ENCODE data around the gene STAB2. TPM values are rescaled to one million over a fixed set of nuclear protein-coding genes. Genes with fewer than 3 reads are reported as not detected.
A peak's percentile ranks its signal among the peaks of the same experiment; 100 is the strongest.

STAB2 gene
- total RNA-seq, 1 donor from 2014 or later: not detected

GRCh38 chr12:103634732-103635131 lies 47.7 kb downstream of the STAB2 start:
- Histone ChIP-seq H3K36me3 (ENCODE audit: control insufficient read depth, insufficient read depth, low read length) (no peaks in the 10 kb centered on the region), H3K27me3 (ENCODE audit: control insufficient read depth, insufficient read depth, low read length) (no peaks in the 10 kb centered on the region), H3K4me3 (ENCODE audit: low read depth, low read length) (no peak overlapping the region)
- DNase-seq (ENCODE audit: low read depth) (no peak), FAIRE-seq (peak; percentile 7)
- TF ChIP-seq, protein P1, sequence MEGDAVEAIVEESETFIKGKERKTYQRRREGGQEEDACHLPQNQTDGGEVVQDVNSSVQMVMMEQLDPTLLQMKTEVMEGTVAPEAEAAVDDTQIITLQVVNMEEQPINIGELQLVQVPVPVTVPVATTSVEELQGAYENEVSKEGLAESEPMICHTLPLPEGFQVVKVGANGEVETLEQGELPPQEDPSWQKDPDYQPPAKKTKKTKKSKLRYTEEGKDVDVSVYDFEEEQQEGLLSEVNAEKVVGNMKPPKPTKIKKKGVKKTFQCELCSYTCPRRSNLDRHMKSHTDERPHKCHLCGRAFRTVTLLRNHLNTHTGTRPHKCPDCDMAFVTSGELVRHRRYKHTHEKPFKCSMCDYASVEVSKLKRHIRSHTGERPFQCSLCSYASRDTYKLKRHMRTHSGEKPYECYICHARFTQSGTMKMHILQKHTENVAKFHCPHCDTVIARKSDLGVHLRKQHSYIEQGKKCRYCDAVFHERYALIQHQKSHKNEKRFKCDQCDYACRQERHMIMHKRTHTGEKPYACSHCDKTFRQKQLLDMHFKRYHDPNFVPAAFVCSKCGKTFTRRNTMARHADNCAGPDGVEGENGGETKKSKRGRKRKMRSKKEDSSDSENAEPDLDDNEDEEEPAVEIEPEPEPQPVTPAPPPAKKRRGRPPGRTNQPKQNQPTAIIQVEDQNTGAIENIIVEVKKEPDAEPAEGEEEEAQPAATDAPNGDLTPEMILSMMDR (IDR thresholded peaks at IDR 0.05; ENCODE audit: insufficient read depth, low read length, severe bottlenecking): no peak

DNA sequence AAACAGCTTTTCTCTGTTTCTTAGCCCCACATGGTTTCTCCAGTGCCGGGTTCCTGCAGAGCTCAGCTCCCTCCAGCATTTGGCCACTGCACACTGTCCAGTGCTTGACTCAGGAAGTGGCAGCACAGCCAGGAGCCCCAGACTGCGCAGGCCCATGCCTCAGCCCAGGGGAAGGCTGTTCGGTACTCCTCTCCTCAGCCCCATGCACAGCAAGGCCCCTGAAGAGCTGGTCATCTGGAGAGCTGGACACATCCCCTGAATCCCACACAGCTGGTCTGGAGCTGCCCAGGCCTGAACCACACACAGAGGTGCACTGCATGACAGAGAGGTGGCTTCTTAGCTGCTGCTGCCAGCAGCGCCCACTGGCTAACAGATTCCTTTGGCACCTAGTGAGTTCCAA lies 48.3 kb downstream of the STAB2 start:
- TF ChIP-seq, protein P1 (IDR thresholded peaks at IDR 0.05; ENCODE audit: insufficient read depth, low read length, severe bottlenecking): no peak
- FAIRE-seq: no peak
- no peak for DNase-seq (ENCODE audit: low read depth)
- H3K36me3 ChIP-seq (ENCODE audit: control insufficient read depth, insufficient read depth, low read length): no peaks in the 10 kb centered on the region
- H3K4me3 ChIP-seq (ENCODE audit: low read depth, low read length): no peak overlapping the region
- H3K27me3 ChIP-seq (ENCODE audit: control insufficient read depth, insufficient read depth, low read length): no peaks in the 10 kb centered on the region

- no peaks in the 10 kb centered on the region for H3K36me3 ChIP-seq (ENCODE audit: control insufficient read depth, insufficient read depth, low read length)
- H3K4me3 ChIP-seq (ENCODE audit: low read depth, low read length): no peak overlapping the region
- TF ChIP-seq, protein P1 (IDR thresholded peaks at IDR 0.05; ENCODE audit: insufficient read depth, low read length, severe bottlenecking): no peak
- DNase-seq (ENCODE audit: low read depth): no peak
- H3K27me3 ChIP-seq (ENCODE audit: control insufficient read depth, insufficient read depth, low read length): no peaks in the 10 kb centered on the region
- FAIRE-seq: no peak
Measured at GRCh38 chr12:103637021-103637420, 49.9 kb downstream of the STAB2 start.

DNA sequence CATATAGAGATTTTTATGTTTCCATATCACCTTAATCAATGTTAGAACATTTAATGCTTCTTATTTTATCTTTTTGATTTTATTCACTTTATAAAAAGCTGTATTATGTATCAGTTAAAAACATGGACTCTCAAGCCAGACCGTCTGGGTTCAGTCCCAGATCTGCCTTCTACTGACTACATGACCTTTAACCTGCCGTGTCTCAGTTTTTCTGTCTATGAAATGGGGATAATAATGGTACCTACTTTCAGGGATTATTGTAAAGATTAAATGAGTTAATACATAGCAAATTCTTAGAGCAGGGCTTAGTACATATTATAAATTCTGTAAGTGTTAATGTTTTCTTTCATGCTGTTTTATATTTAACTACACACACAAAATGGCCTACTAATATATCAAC lies 50.4 kb downstream of the STAB2 start:
- Histone ChIP-seq H3K36me3 (ENCODE audit: control insufficient read depth, insufficient read depth, low read length) (no peaks in the 10 kb centered on the region), H3K4me3 (ENCODE audit: low read depth, low read length) (no peak overlapping the region), H3K27me3 (ENCODE audit: control insufficient read depth, insufficient read depth, low read length) (no peaks in the 10 kb centered on the region)
- TF ChIP-seq, protein P1 (IDR thresholded peaks at IDR 0.05; ENCODE audit: insufficient read depth, low read length, severe bottlenecking): no peak
- DNase-seq (ENCODE audit: low read depth) (no peak), FAIRE-seq (no peak)

DNA sequence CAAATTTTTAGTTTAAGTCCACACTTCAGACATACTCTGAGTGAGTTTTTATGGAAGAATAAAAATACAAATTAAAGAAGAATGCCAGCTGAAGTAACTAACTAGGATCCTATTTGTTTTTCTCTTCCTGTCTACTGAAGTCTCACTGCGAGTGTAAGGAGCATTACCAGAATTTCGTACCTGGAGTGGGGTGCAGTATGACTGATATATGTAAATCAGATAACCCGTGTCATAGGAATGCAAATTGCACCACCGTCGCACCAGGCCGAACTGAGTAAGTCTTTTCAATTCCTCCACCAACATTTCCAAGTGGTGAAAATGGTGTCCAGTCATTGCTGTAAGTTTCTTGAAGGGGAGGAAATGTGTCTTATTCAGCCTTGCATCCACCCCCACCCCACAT lies 52.9 kb downstream of the STAB2 start:
- no peak for DNase-seq (ENCODE audit: low read depth)
- FAIRE-seq: no peak

GRCh38 chr12:103640410-103640809 lies 53.3 kb downstream of the STAB2 start:
- DNase-seq (ENCODE audit: low read depth): no peak

More for the DNA sequence above, 52.9 kb downstream of the STAB2 start:
- Histone ChIP-seq H3K27me3 (ENCODE audit: control insufficient read depth, insufficient read depth, low read length) (no peaks in the 10 kb centered on the region), H3K4me3 (ENCODE audit: low read depth, low read length) (no peak overlapping the region), H3K36me3 (ENCODE audit: control insufficient read depth, insufficient read depth, low read length) (no peaks in the 10 kb centered on the region)
- TF ChIP-seq, protein P1 (IDR thresholded peaks at IDR 0.05; ENCODE audit: insufficient read depth, low read length, severe bottlenecking): no peak

More at GRCh38 chr12:103640410-103640809, 53.3 kb downstream of the STAB2 start:
- no peak overlapping the region for H3K4me3 ChIP-seq (ENCODE audit: low read depth, low read length)
- no peaks in the 10 kb centered on the region for H3K27me3 ChIP-seq (ENCODE audit: control insufficient read depth, insufficient read depth, low read length)
- TF ChIP-seq, protein P1 (IDR thresholded peaks at IDR 0.05; ENCODE audit: insufficient read depth, low read length, severe bottlenecking): no peak
- FAIRE-seq: no peak
- no peaks in the 10 kb centered on the region for H3K36me3 ChIP-seq (ENCODE audit: control insufficient read depth, insufficient read depth, low read length)

All from bronchial epithelial cell (primary cell).